Stomach (tissue), 9 donors: ENCODE measurements around the gene ELOA. TPM values are rescaled to one million over a fixed set of nuclear protein-coding genes. Genes with fewer than 3 reads are reported as not detected.

Experiments
- DNase-seq, 2 donors: peaks; one replicate each; pipeline versions ENCODE4 v3.0.0 to v3.0.0-alpha.2; 2013 to 2019
- H3K27ac ChIP-seq, 5 donors: fragments of 200-600 bp in 4 of 5; sonication (generic) in 4 of 5; one replicate each; pipeline ENCODE4 v1.5.1; 2013 to 2019; ENCODE audit warnings: mild to moderate bottlenecking in 1 of 5, moderate library complexity in 1 of 5
- H3K27me3 ChIP-seq, 3 donors: fragments of 200-600 bp; sonication (generic); one replicate each; pipeline ENCODE4 v1.5.1; 2017 to 2019; ENCODE audit warnings: mixed run types in 1 of 3
- H3K36me3 ChIP-seq, 4 donors: fragments of 200-600 bp; sonication (generic); 1 replicate in 3 of 4; 2 replicates in 1 of 4; pipeline ENCODE4 v1.5.1; 2016 to 2019
- H3K4me1 ChIP-seq, 4 donors: fragments of 200-600 bp; sonication (generic); one replicate each; pipeline ENCODE4 v1.5.1; 2016 to 2019
- H3K4me3 ChIP-seq, 4 donors: fragments of 200-600 bp; sonication (generic) in 3 of 4; one replicate each; pipeline ENCODE4 v1.5.1; 2016 to 2019; ENCODE audit warnings: mild to moderate bottlenecking in 1 of 4
- H3K9me3 ChIP-seq, 4 donors: fragments of 200-600 bp; sonication (generic); one replicate each; pipeline ENCODE4 v1.5.1; 2016 to 2019
- EP300 ChIP-seq: sonication (generic); formaldehyde crosslinking; IDR thresholded peaks from one replicate; pipeline ENCODE4 v1.6.1; 2017; ENCODE audit warnings: antibody characterized with exemption
- POLR2A ChIP-seq, 4 donors: fragments of 450-650 bp; IDR thresholded peaks; one replicate each; pipeline ENCODE4 v1.6.1; 2016; ENCODE audit warnings: antibody characterized with exemption in 4 of 4, control low read depth in 2 of 4, mild to moderate bottlenecking in 1 of 4, moderate library complexity in 1 of 4
- POLR2AphosphoS5 ChIP-seq, 3 donors: sonication (generic); formaldehyde crosslinking; IDR thresholded peaks; one replicate each; pipeline ENCODE4 v1.6.1; 2016; ENCODE audit warnings: antibody characterized with exemption in 3 of 3
- WGBS, 5 donors: extraction: QIAGEN DNeasy Blood & Tissue Kit in 3 of 5; methylation state at CpG; one replicate each; pipeline versions ENCODE4 v1.1.5 to v1.1.7; 2013 to 2018; 5-methylcytosine and 5-hydroxymethylcytosine counted together
- intact Hi-C: fragments of 100-400 bp; cut with DNase I; formaldehyde crosslinking; loops from one replicate; pipeline ENCODE4 v1.15.1; 2023; ENCODE audit warnings: low total_unique reads
- polyA plus RNA-seq, 3 donors: library from polyadenylated mRNA; stranded (reverse); fragments of 200-250 nt; gene quantifications; one replicate each; pipeline ENCODE4 v1.2.3, GENCODE V29; 2013
- total RNA-seq, 5 donors: library from RNA; depleted of rRNA; stranded (reverse); fragments of >200 nt; gene quantifications; one replicate each; pipeline versions ENCODE4 v1.1.0 to v1.2.3, GENCODE V29; 2014 to 2016
- TF ChIP-seq, protein P1 (sequence below), 7 experiments: fragments of 450-650 bp in 4 of 7; fragments of 200-600 bp in 3 of 7; sonication (generic) in 3 of 7; IDR thresholded peaks; one replicate each; pipeline ENCODE4 v1.5.1; 2016 to 2019; ENCODE audit warnings: antibody characterized with exemption in 7 of 7, control low read depth in 2 of 7, mild to moderate bottlenecking in 1 of 7
- donor health status: healthy with polysubstance abuse.
- donor health status: Bipolar disorder and iron deficiency.
- donor health status: healthy.

Gene ELOA
- total and polyA plus RNA-seq, 8 donors, result 7.2 to 54.0 (median 26.0) TPM

DNA sequence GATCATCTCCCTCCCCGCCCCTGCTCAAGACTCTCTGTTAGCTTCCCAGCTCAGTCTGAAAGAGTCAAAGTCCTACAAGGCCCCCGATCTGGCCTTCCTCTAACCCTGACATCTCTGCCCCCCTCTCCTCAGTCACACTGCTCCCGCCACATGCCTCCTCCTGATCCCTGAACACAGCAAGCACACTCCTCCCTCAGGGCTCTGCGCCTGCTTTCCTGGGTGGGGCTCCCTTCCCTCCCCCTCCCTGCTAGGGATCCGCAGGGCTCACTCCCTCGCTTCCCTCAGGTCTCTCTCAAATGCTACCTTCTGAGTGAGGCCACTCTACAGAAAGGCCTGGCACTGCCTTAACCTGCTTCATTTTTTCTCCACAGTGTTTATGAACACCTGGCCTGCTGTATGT lies 63.0 kb downstream of the ELOA start:
- peaks cover 3 to 59% (median 41%) of the 10 kb centered on the region in 4 donors for H3K36me3 ChIP-seq
- no peak for TF ChIP-seq POLR2A (IDR thresholded peaks at IDR 0.05)
- no peak for TF ChIP-seq EP300
- TF ChIP-seq, protein P1, sequence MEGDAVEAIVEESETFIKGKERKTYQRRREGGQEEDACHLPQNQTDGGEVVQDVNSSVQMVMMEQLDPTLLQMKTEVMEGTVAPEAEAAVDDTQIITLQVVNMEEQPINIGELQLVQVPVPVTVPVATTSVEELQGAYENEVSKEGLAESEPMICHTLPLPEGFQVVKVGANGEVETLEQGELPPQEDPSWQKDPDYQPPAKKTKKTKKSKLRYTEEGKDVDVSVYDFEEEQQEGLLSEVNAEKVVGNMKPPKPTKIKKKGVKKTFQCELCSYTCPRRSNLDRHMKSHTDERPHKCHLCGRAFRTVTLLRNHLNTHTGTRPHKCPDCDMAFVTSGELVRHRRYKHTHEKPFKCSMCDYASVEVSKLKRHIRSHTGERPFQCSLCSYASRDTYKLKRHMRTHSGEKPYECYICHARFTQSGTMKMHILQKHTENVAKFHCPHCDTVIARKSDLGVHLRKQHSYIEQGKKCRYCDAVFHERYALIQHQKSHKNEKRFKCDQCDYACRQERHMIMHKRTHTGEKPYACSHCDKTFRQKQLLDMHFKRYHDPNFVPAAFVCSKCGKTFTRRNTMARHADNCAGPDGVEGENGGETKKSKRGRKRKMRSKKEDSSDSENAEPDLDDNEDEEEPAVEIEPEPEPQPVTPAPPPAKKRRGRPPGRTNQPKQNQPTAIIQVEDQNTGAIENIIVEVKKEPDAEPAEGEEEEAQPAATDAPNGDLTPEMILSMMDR (IDR thresholded peaks at IDR 0.05), result no peak
- no peaks in the 10 kb centered on the region for H3K9me3 ChIP-seq
- H3K4me1 ChIP-seq, result peaks cover 18 to 28% (median 25%) of the 10 kb centered on the region in 4 donors
- WGBS, 5 donors, result 75 to 93% (median 83%) methylated on average over 5 to 6 of the region's 6 CpGs
- no peak overlapping the region for H3K27ac ChIP-seq
- no peaks in the 10 kb centered on the region for H3K27me3 ChIP-seq
- intact Hi-C loops, result no loop called here
- DNase-seq, result no peak
- no peak overlapping the region for H3K4me3 ChIP-seq

GRCh38 chr1:23807453-23807852 lies 64.2 kb downstream of the ELOA start:
- no peak overlapping the region for H3K4me3 ChIP-seq
- 48 to 56% (median 52%) methylated on average over 3 of the region's 3 CpGs for WGBS, 5 donors
- no peaks in the 10 kb centered on the region for H3K27me3 ChIP-seq
- DNase-seq, result no peak
- H3K27ac ChIP-seq, result no peak overlapping the region
- H3K36me3 ChIP-seq, result peaks cover 3 to 70% (median 50%) of the 10 kb centered on the region in 4 donors
- intact Hi-C loops, result no loop called here
- H3K4me1 ChIP-seq, result peaks cover 8 to 22% (median 18%) of the 10 kb centered on the region in 4 donors
- TF ChIP-seq POLR2AphosphoS5 (IDR thresholded peaks at IDR 0.05) (no peak), POLR2A (IDR thresholded peaks at IDR 0.05) (no peak), EP300 (no peak)
- TF ChIP-seq, protein P1 (IDR thresholded peaks at IDR 0.05), result no peak
- H3K9me3 ChIP-seq, result no peaks in the 10 kb centered on the region

- peak overlapping the region in 4 of 5 donors; percentile 21 to 56 (median 28) for H3K27ac ChIP-seq
- no peaks in the 10 kb centered on the region for H3K27me3 ChIP-seq
- peaks cover 13 to 73% (median 60%) of the 10 kb centered on the region in 4 donors for H3K36me3 ChIP-seq
- TF ChIP-seq, protein P1 (IDR thresholded peaks at IDR 0.05), result peak in 5 of 7 experiments; percentile 56 to 90 (median 75)
- TF ChIP-seq POLR2AphosphoS5 (IDR thresholded peaks at IDR 0.05), result peak in 1 of 3 donors; percentile 51
- no peak for TF ChIP-seq EP300
- TF ChIP-seq POLR2A (IDR thresholded peaks at IDR 0.05), result no peak
- H3K9me3 ChIP-seq, result no peaks in the 10 kb centered on the region
- WGBS, 5 donors, result 10 to 22% (median 14%) methylated on average over 6 of the region's 6 CpGs
- H3K4me3 ChIP-seq, result no peak overlapping the region
- DNase-seq, result peak; percentile 85 to 92
- H3K4me1 ChIP-seq, result peaks cover 8 to 22% (median 18%) of the 10 kb centered on the region in 4 donors
- intact Hi-C loops, result no loop called here
These were observed 66.5 kb downstream of the ELOA start for GRCh38 chr1:23809751-23810171.

DNA sequence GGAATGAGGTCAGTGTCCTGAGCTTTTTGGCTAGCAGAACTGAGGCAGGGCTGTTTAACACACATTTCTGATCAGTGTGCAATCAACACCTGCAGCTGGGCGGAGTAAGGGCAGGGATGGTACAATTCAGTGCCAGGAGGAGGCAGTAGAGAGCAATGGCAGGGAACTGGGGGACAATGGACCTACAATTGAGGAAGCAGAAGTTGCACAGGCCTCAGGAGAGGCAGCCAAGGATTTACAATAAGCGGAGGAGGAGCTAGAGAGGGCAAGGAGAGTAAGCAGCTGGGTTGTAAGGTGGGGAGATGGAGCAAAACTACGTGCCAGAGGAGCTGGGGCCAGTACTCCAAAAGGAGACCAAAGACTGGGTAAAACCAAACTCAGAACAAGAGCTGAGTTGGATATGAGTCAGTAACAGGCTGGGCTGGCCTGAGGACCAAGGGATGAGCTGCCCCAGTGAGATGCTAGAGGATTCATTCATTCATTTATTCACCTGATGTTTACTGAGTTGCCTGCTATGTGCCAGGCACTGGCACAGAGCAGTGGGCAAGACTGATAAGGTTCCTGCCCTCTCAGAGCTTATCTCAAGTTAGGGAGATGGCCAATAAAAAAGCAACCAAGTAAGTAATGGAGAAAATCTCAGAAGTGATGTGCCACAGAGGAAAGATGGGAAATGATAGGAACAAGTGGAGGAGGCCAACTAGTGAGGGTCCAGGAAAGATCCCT lies 67.7 kb downstream of the ELOA start:
- 41 to 54% (median 50%) methylated on average over 3 of the region's 3 CpGs for WGBS, 5 donors
- Histone ChIP-seq H3K27me3 (no peaks in the 10 kb centered on the region), H3K4me1 (peaks cover 8 to 22% (median 18%) of the 10 kb centered on the region in 4 donors), H3K27ac (peak overlapping the region in 3 of 5 donors; percentile 27 to 56 (median 42)), H3K9me3 (no peaks in the 10 kb centered on the region), H3K4me3 (no peak overlapping the region), H3K36me3 (peaks cover 25 to 79% (median 67%) of the 10 kb centered on the region in 4 donors)
- intact Hi-C loops, result no loop called here
- peak; percentile 59 to 87 for DNase-seq
- TF ChIP-seq POLR2A (IDR thresholded peaks at IDR 0.05) (no peak), POLR2AphosphoS5 (IDR thresholded peaks at IDR 0.05) (peak in 1 of 3 donors; percentile 39), EP300 (no peak)
- TF ChIP-seq, protein P1 (IDR thresholded peaks at IDR 0.05), result peak in 5 of 7 experiments; percentile 27 to 73 (median 52)

Other genes starting within 250 kb of the ELOA start
- gene E2F2, start 212.2 kb upstream of the ELOA start, total RNA-seq, result 10 to 100 TPM in 1 of 5 donors, 1 to 10 TPM in 3, under 1 TPM in 1; 0.58 to 27.8 (median 3.5) TPM
- gene E2F2, start 212.2 kb upstream of the ELOA start, polyA plus RNA-seq, result 1 to 10 TPM in 1 of 3 donors, under 1 TPM in 2; 0.61 to 3.2 (median 0.87) TPM
- gene ID3, start 184.0 kb upstream of the ELOA start, total RNA-seq, result 1,000 to 10,000 TPM in 1 of 5 donors, 100 to 1,000 TPM in 3, 10 to 100 TPM in 1; 90.6 to 1,101 (median 120) TPM
- 100 to 1,000 TPM in 2 of 3 donors, 10 to 100 TPM in 1; 79.4 to 226 (median 139) TPM for gene ID3, start 184.0 kb upstream of the ELOA start, polyA plus RNA-seq
- gene RPL11, start 51.7 kb upstream of the ELOA start, total RNA-seq, result 1,000 to 10,000 TPM in 1 of 5 donors, 100 to 1,000 TPM in 4; 255 to 1,618 (median 778) TPM
- 1,000 to 10,000 TPM; 3,493 to 4,094 (median 3,871) TPM for gene RPL11, start 51.7 kb upstream of the ELOA start, polyA plus RNA-seq
- gene PITHD1, start 34.9 kb downstream of the ELOA start, total RNA-seq, result 10 to 100 TPM; 18.1 to 62.0 (median 34.5) TPM
- gene PITHD1, start 34.9 kb downstream of the ELOA start, polyA plus RNA-seq, result 10 to 100 TPM; 35.2 to 52.1 (median 47.5) TPM
- 10 to 100 TPM; 29.0 to 84.6 (median 36.2) TPM for gene LYPLA2, start 47.7 kb downstream of the ELOA start, total RNA-seq
- 10 to 100 TPM; 61.1 to 85.2 (median 67.6) TPM for gene LYPLA2, start 47.7 kb downstream of the ELOA start, polyA plus RNA-seq
- 100 to 1,000 TPM in 3 of 5 donors, 10 to 100 TPM in 2; 34.4 to 401 (median 134) TPM for gene GALE, start 57.3 kb downstream of the ELOA start, total RNA-seq
- 100 to 1,000 TPM; 107 to 443 (median 165) TPM for gene GALE, start 57.3 kb downstream of the ELOA start, polyA plus RNA-seq
- gene HMGCL, start 82.0 kb downstream of the ELOA start, total RNA-seq, result 10 to 100 TPM in 4 of 5 donors, not detected in 1; 20.1 to 52.7 (median 36.7) TPM
- 10 to 100 TPM; 39.8 to 71.0 (median 46.1) TPM for gene HMGCL, start 82.0 kb downstream of the ELOA start, polyA plus RNA-seq
- gene FUCA1, start 124.8 kb downstream of the ELOA start, total RNA-seq, result 10 to 100 TPM in 3 of 5 donors, 1 to 10 TPM in 2; 4.1 to 80.0 (median 29.0) TPM
- 10 to 100 TPM; 12.4 to 27.3 (median 18.6) TPM for gene FUCA1, start 124.8 kb downstream of the ELOA start, polyA plus RNA-seq
- gene CNR2, start 169.9 kb downstream of the ELOA start, total RNA-seq, result under 1 TPM in 1 of 5 donors, not detected in 4; 0.18 TPM
- gene CNR2, start 169.9 kb downstream of the ELOA start, polyA plus RNA-seq, result under 1 TPM in 1 of 3 donors, not detected in 2; 0.23 TPM
- gene PNRC2, start 216.4 kb downstream of the ELOA start, total RNA-seq, result 100 to 1,000 TPM in 1 of 5 donors, 10 to 100 TPM in 4; 38.5 to 181 (median 66.6) TPM
- 100 to 1,000 TPM in 2 of 3 donors, 10 to 100 TPM in 1; 59.3 to 172 (median 103) TPM for gene PNRC2, start 216.4 kb downstream of the ELOA start, polyA plus RNA-seq
- gene SRSF10, start 236.9 kb downstream of the ELOA start, total RNA-seq, result 100 to 1,000 TPM in 4 of 5 donors, 10 to 100 TPM in 1; 60.7 to 285 (median 136) TPM
- gene SRSF10, start 236.9 kb downstream of the ELOA start, polyA plus RNA-seq, result 10 to 100 TPM; 41.7 to 54.9 (median 43.3) TPM